GM23338 (cell line): ENCODE results near the gene ZBTB7A.

Experiments used
- CTCF ChIP-seq, 2 experiments: fragments of 200-600 bp in 1 of 2; sonication (generic) in 1 of 2; conservative IDR thresholded peaks; 2 replicates each; pipeline versions ENCODE4 v1.5.1 to v1.6.1; 2016 to 2017; ENCODE audit warnings: antibody characterized with exemption in 2 of 2, low read depth in 2 of 2, mild to moderate bottlenecking in 2 of 2, moderate library complexity in 1 of 2
- ETS1 ChIP-seq: IDR thresholded peaks from 2 replicates; pipeline ENCODE4 v1.6.1; 2016; ENCODE audit warnings: antibody characterized with exemption
- EZH2 ChIP-seq: fragments of 200-600 bp; sonication (generic); IDR thresholded peaks from one replicate; pipeline ENCODE4 v1.8.0; 2017; ENCODE audit warnings: antibody characterized with exemption, mild to moderate bottlenecking, low read depth; ENCODE audit not compliant: unreplicated experiment
- POLR2AphosphoS5 ChIP-seq: IDR thresholded peaks from 2 replicates; pipeline ENCODE4 v1.6.1; 2016; ENCODE audit warnings: antibody characterized with exemption, low read depth
- STAT1 ChIP-seq: IDR thresholded peaks from one replicate; pipeline ENCODE4 v1.6.1; 2016; ENCODE audit warnings: antibody characterized with exemption; ENCODE audit not compliant: unreplicated experiment
- TF ChIP-seq, protein P1 (sequence below): IDR thresholded peaks from one replicate; pipeline ENCODE4 v1.6.1; 2018; ENCODE audit warnings: antibody characterized with exemption; ENCODE audit not compliant: unreplicated experiment

GRCh38 chr19:4045597-4046361 is 20.9 kb downstream of the ZBTB7A start:
- TF ChIP-seq ETS1 (no peak), STAT1 (no peak), CTCF (conservative IDR thresholded peaks at IDR 0.05; ENCODE audit: low read depth in 2 of 2) (no peak), POLR2AphosphoS5 (no peak), EZH2 (no peak)
- TF ChIP-seq, protein P1, sequence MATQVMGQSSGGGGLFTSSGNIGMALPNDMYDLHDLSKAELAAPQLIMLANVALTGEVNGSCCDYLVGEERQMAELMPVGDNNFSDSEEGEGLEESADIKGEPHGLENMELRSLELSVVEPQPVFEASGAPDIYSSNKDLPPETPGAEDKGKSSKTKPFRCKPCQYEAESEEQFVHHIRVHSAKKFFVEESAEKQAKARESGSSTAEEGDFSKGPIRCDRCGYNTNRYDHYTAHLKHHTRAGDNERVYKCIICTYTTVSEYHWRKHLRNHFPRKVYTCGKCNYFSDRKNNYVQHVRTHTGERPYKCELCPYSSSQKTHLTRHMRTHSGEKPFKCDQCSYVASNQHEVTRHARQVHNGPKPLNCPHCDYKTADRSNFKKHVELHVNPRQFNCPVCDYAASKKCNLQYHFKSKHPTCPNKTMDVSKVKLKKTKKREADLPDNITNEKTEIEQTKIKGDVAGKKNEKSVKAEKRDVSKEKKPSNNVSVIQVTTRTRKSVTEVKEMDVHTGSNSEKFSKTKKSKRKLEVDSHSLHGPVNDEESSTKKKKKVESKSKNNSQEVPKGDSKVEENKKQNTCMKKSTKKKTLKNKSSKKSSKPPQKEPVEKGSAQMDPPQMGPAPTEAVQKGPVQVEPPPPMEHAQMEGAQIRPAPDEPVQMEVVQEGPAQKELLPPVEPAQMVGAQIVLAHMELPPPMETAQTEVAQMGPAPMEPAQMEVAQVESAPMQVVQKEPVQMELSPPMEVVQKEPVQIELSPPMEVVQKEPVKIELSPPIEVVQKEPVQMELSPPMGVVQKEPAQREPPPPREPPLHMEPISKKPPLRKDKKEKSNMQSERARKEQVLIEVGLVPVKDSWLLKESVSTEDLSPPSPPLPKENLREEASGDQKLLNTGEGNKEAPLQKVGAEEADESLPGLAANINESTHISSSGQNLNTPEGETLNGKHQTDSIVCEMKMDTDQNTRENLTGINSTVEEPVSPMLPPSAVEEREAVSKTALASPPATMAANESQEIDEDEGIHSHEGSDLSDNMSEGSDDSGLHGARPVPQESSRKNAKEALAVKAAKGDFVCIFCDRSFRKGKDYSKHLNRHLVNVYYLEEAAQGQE, result no peak
